K562 (cell line): ENCODE results near the gene FBXW12. TPM values are rescaled to one million over a fixed set of nuclear protein-coding genes. Genes with fewer than 3 reads are reported as not detected.

Experiments used
- ATAC-seq: fragments of 200-7000 bp; cut with Tn5 transposase; 3 replicates; pipeline ENCODE4 v1.9.1; 2020; ENCODE audit warnings: moderate library complexity
- BruUV-seq: library from RNA; stranded (reverse); fragments of 400-500 nt; replicated peaks from 2 replicates; lab custom pipeline; 2021; lab: Mats Ljungman, UMichigan
- CTCF ChIA-PET: fragments of 300-600 bp; formaldehyde crosslinking; extraction: SDS; loops from one replicate; lab custom pipeline; 2021; ENCODE audit warnings: low intra/inter-chr PET ratio; lab: Yijun Ruan, JAX
- POLR2A ChIA-PET: fragments of 300-600, 350-650 bp; sonication (Branson Sonifier 250); formaldehyde crosslinking; extraction: SDS; loops from one replicate; lab custom pipeline; 2021; ENCODE audit warnings: antibody characterized with exemption, inconsistent platforms; lab: Yijun Ruan, JAX
- DNase-seq, 4 experiments: peaks; one replicate each; pipeline versions ENCODE4 v3.0.0 to v3.0.0-alpha.2; 2011 to 2018; ENCODE audit warnings: low spot score in 3 of 4, mixed read lengths in 3 of 4; ENCODE audit errors: extremely low read depth in 1 of 4
- FAIRE-seq: peaks from 2 replicates; lab custom pipeline; 2011; peaks lifted over from hg19 to GRCh38; lab: Jason Lieb, UNC
- H2AFZ ChIP-seq: 2 replicates; pipeline ENCODE4 v1.6.0; 2011; ENCODE audit warnings: low read depth, low read length, control low read depth, inconsistent platforms
- H3K27ac ChIP-seq: fragments of 200-600 bp; 3 replicates; pipeline ENCODE4 v1.8.0; 2011; ENCODE audit warnings: low read depth, mild to moderate bottlenecking, control low read depth, inconsistent platforms, low read length, moderate library complexity, mixed read lengths; ENCODE audit errors: extremely low read depth
- H3K27me3 ChIP-seq, 2 experiments: fragments of 300-600 bp in 1 of 2; 2 replicates in 1 of 2; 3 replicates in 1 of 2; pipeline versions ENCODE4 v1.6.0 to v1.8.0; 2011; ENCODE audit warnings: inconsistent platforms in 2 of 2, low read length in 2 of 2, mild to moderate bottlenecking in 1 of 2, mixed read lengths in 1 of 2, moderate library complexity in 1 of 2; ENCODE audit not compliant: control insufficient read depth in 2 of 2, insufficient read depth in 2 of 2
- H3K36me3 ChIP-seq: fragments of 300-600 bp; 3 replicates; pipeline ENCODE4 v1.8.0; 2011; ENCODE audit warnings: mild to moderate bottlenecking, low read length, inconsistent platforms; ENCODE audit not compliant: control insufficient read depth, insufficient read depth
- H3K4me1 ChIP-seq, 2 experiments: fragments of 200-600 bp in 1 of 2; replicated peaks in 1 of 2; 2 replicates in 1 of 2; 3 replicates in 1 of 2; pipeline versions ENCODE4 v1.5.1 to v1.8.0; 2011; ENCODE audit warnings: inconsistent platforms in 2 of 2, low read length in 2 of 2, mild to moderate bottlenecking in 1 of 2, mixed read lengths in 1 of 2, moderate library complexity in 1 of 2; ENCODE audit not compliant: control insufficient read depth in 2 of 2, insufficient read depth in 2 of 2
- H3K4me2 ChIP-seq: 2 replicates; pipeline ENCODE4 v1.6.1; 2011; ENCODE audit warnings: low read length, control low read depth, inconsistent platforms, mixed read lengths; ENCODE audit not compliant: insufficient read depth
- H3K4me3 ChIP-seq: fragments of 200-600 bp; sonication (generic), shearing (Covaris generic); 2 replicates; pipeline ENCODE4 v1.5.1; 2016; ENCODE audit warnings: control low read depth, inconsistent platforms
- H3K79me2 ChIP-seq: fragments of 200-600 bp; 3 replicates; pipeline ENCODE4 v1.8.0; 2011; ENCODE audit warnings: low read length, inconsistent platforms; ENCODE audit not compliant: control insufficient read depth, insufficient read depth
- H3K9ac ChIP-seq, 2 experiments: 2 replicates each; pipeline versions ENCODE4 v1.6.0 to v1.6.1; 2011; ENCODE audit warnings: low read depth in 2 of 2, low read length in 2 of 2, control low read depth in 1 of 2, inconsistent platforms in 1 of 2, mild to moderate bottlenecking in 1 of 2, mixed read lengths in 1 of 2; ENCODE audit not compliant: insufficient read depth in 1 of 2
- H3K9me1 ChIP-seq: one replicate; pipeline ENCODE4 v1.6.0; 2011; ENCODE audit warnings: inconsistent platforms, mild to moderate bottlenecking, low read length, moderate library complexity; ENCODE audit not compliant: control insufficient read depth, insufficient read depth
- H3K9me3 ChIP-seq: replicated peaks from 2 replicates; pipeline ENCODE4 v1.5.1; 2011; ENCODE audit warnings: low read depth, low read length, inconsistent platforms; ENCODE audit not compliant: control insufficient read depth, insufficient read depth
- H4K20me1 ChIP-seq: replicated peaks from 2 replicates; pipeline ENCODE4 v1.6.1; 2011; ENCODE audit warnings: low read length, inconsistent platforms, mixed read lengths; ENCODE audit not compliant: control insufficient read depth, insufficient read depth
- DIDO1 ChIP-seq: fragments of 450-650 bp; IDR thresholded peaks from 2 replicates; pipeline ENCODE4 v1.6.1; 2016; ENCODE audit warnings: low read depth, missing biosample characterization, missing genetic modification characterization
- EHMT2 ChIP-seq: fragments of 450-650 bp; IDR thresholded peaks from 2 replicates; pipeline ENCODE4 v1.6.1; 2018; ENCODE audit warnings: antibody characterized with exemption
- MEIS2 ChIP-seq: fragments of 450-650 bp; IDR thresholded peaks from 2 replicates; pipeline ENCODE4 v1.6.1; 2014; ENCODE audit warnings: mild to moderate bottlenecking; ENCODE audit not compliant: partially characterized antibody
- NR2F6 ChIP-seq: fragments of 450-650 bp; formaldehyde crosslinking; IDR thresholded peaks from 2 replicates; pipeline ENCODE4 v1.4.0; 2020; ENCODE audit warnings: mild to moderate bottlenecking
- SETDB1 ChIP-seq: IDR thresholded peaks from one replicate; pipeline ENCODE4 v1.6.1; 2012; ENCODE audit warnings: low read length, control low read depth, inconsistent platforms
- ZNF384 ChIP-seq: IDR thresholded peaks from 2 replicates; pipeline ENCODE4 v1.6.1; 2012; ENCODE audit warnings: low read depth, low read length, improper control_type of control experiment
- ZNF436 ChIP-seq: fragments of 250-450, 450-650 bp; sonication (Bioruptor Pico); formaldehyde crosslinking; IDR thresholded peaks from 2 replicates; pipeline ENCODE4 v1.7.0; 2020; ENCODE audit warnings: mild to moderate bottlenecking
- WGBS: fragments of 100-300 bp; shearing (Covaris generic); methylation state at CpG from one replicate; pipeline ENCODE4 v1.1.6; 2016; ENCODE audit warnings: low coverage, mixed read lengths; ENCODE audit not compliant: insufficient coverage; ENCODE audit errors: missing lambda C conversion rate; 5-methylcytosine and 5-hydroxymethylcytosine counted together
- in situ Hi-C: fragments of 300-500 bp; cut with MboI; formaldehyde crosslinking; loops from 4 replicates; pipeline ENCODE4 v1.15.0; 2018; ENCODE audit warnings: inconsistent platforms, mixed read lengths
- intact Hi-C: fragments of 100-400 bp; cut with micrococcal nuclease; formaldehyde crosslinking; loops from 2 replicates; pipeline ENCODE4 v1.14.2; 2022
- polyA plus RNA-seq, 8 experiments: library from polyadenylated mRNA; depleted of rRNA in 4 of 8; stranded (reverse) in 5 of 8; unstranded in 3 of 8; fragments of >200 nt; fragmentation: Nextera tagmentation in 2 of 8; fragmentation: Illumina TruSeq in 1 of 8; extraction: Ambion mirVana in 2 of 8; extraction: Trizol in 1 of 8; gene quantifications; 2 replicates each; pipeline versions ENCODE4 v1.2.1 to v1.2.3, GENCODE V29; 2011 to 2014; ENCODE audit warnings: inconsistent platforms in 1 of 8, missing spikeins in 1 of 8
- total RNA-seq, 7 experiments: library from RNA; depleted of rRNA in 6 of 7; stranded (reverse); fragments of >200 nt in 6 of 7; fragmentation: Illumina TruSeq in 2 of 7; extraction: Trizol in 2 of 7; gene quantifications; 2 replicates each; pipeline versions ENCODE4 v1.2.1 to v1.2.3, GENCODE V29; 2011 to 2021; ENCODE audit warnings: low replicate concordance in 1 of 7

The FBXW12 gene
- total and polyA plus RNA-seq, 9 of the 15 experiments (the other 6 are each of a cell fraction or from before 2014, with no cell fraction given): 0.04 to 0.07 (median 0.06) TPM; not detected in 6

DNA sequence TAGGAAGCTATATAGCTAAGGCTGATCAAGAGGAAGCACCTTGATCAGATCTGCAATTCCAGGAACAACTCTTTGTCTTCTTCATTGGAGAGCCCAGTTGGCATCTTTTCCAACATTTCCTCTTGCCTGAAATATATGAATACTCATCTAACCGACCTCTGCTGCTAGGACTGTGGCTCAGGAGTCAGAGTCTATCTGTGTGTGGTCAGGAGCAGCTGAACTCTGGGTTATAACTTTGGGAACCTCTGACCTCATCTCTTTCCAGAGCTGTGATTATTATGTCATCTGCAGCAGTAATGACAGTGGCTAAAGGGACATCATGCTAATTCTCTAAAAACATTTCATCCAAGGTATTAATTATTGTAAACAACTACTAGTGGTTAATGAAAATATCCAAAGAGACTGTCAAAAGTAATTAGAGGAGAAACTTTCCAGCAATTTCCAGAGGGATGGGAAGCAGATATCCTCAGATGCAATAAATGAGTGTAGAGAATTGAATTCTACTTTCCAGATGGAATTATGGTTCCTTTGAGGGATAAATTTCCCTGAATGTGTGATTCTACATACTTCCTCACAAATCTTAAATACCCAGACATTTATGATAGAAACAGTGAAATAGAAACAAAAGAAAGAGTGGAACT, 27.0 kb upstream of the FBXW12 start:
- ATAC-seq: no peak
- DNase-seq: no peak
- in situ Hi-C loops: no loop called here
- Histone ChIP-seq H3K79me2 (no peaks in the 10 kb centered on the region), H3K4me3 (no peak overlapping the region), H3K27ac (no peak overlapping the region), H3K4me2 (no peak overlapping the region), H3K27me3 (peaks cover 0 to 12% of the 10 kb centered on the region in 2 experiments; a peak in 4 of 5 replicates), H3K9me1 (no peaks in the 10 kb centered on the region), H2AFZ (no peak overlapping the region), H4K20me1 (no peaks in the 10 kb centered on the region)
- WGBS: 0% methylated on average over 1 of the region's 1 CpG
- TF ChIP-seq SETDB1: no peak
- TF ChIP-seq EHMT2: no peak
- TF ChIP-seq ZNF384: no peak
- TF ChIP-seq NR2F6 (CRISPR knock-in tag): no peak
- TF ChIP-seq MEIS2: no peak
- no peak for TF ChIP-seq ZNF436 (CRISPR knock-in tag)
- no peak for TF ChIP-seq DIDO1 (tag)
- TF ChIP-seq, all 486 proteins: peak for 0
- ChIA-PET POLR2A (interaction anchor here (1.1 kb wide), 1 partner anchor 8 kb away, joined by 4 read pairs; no protein-coding TSS in a partner anchor), CTCF (no interaction called here)
- FAIRE-seq: no peak
- BruUV-seq: no TSS peak
- intact Hi-C loops: no loop called here
- Histone ChIP-seq H3K9me3 (no peaks in the 10 kb centered on the region), H3K36me3 (no peaks in the 10 kb centered on the region), H3K4me1 (no peaks in the 10 kb centered on the region; a peak in 1 of 5 replicates), H3K9ac (no peak overlapping the region)
